DND-41 (cell line): ENCODE measurements around the gene AP1S3.

Experiments used
- ATAC-seq: fragments of 200-7000 bp; cut with Tn5 transposase; 3 replicates; pipeline ENCODE4 v1.9.1; 2021; ENCODE audit warnings: low read depth; ENCODE audit not compliant: insufficient read depth
- DNase-seq: peaks from one replicate; pipeline ENCODE4 v3.0.0-alpha.2; 2020
- H2AFZ ChIP-seq: 2 replicates; pipeline ENCODE4 v1.6.0; 2012; ENCODE audit warnings: low read depth, low read length
- H3K27ac ChIP-seq: 2 replicates; pipeline ENCODE4 v1.5.1; 2012; ENCODE audit warnings: low read length, inconsistent platforms
- H3K27me3 ChIP-seq: fragments of 200-600 bp; sonication (generic); 2 replicates; pipeline ENCODE4 v1.6.0; 2012; ENCODE audit warnings: low read length, mild to moderate bottlenecking, inconsistent platforms; ENCODE audit not compliant: insufficient read depth, poor library complexity
- H3K36me3 ChIP-seq: 2 replicates; pipeline ENCODE4 v1.5.1; 2012; ENCODE audit warnings: low read length, inconsistent platforms; ENCODE audit not compliant: insufficient read depth
- H3K4me1 ChIP-seq: 2 replicates; pipeline ENCODE4 v1.5.1; 2012; ENCODE audit warnings: mild to moderate bottlenecking, low read length; ENCODE audit not compliant: insufficient read depth
- H3K4me2 ChIP-seq: 2 replicates; pipeline ENCODE4 v1.6.0; 2012; ENCODE audit warnings: mild to moderate bottlenecking, moderate library complexity, low read length, inconsistent platforms; ENCODE audit not compliant: insufficient read depth
- H3K4me3 ChIP-seq, 2 experiments: fragments of 200-600 bp in 1 of 2; shearing (Covaris generic) in 1 of 2; 2 replicates each; pipeline ENCODE4 v1.5.1; 2012 to 2016; ENCODE audit warnings: inconsistent platforms in 2 of 2, low read length in 2 of 2, mild to moderate bottlenecking in 2 of 2, low read depth in 1 of 2, moderate library complexity in 1 of 2
- H3K79me2 ChIP-seq: 2 replicates; pipeline ENCODE4 v1.6.0; 2012; ENCODE audit warnings: low read length, inconsistent platforms; ENCODE audit not compliant: insufficient read depth
- H3K9ac ChIP-seq: 2 replicates; pipeline ENCODE4 v1.6.0; 2012; ENCODE audit warnings: low read depth, mild to moderate bottlenecking, inconsistent platforms, low read length, moderate library complexity
- H3K9me3 ChIP-seq: 2 replicates; pipeline ENCODE4 v1.5.1; 2012; ENCODE audit warnings: low read length, moderate library complexity, mild to moderate bottlenecking, inconsistent platforms; ENCODE audit not compliant: insufficient read depth, severe bottlenecking
- H4K20me1 ChIP-seq: 2 replicates; pipeline ENCODE4 v1.6.0; 2012; ENCODE audit warnings: low read length; ENCODE audit not compliant: insufficient read depth
- EZH2 ChIP-seq: IDR thresholded peaks from 3 replicates; pipeline ENCODE4 v1.6.1; 2012; ENCODE audit warnings: borderline replicate concordance, low read depth, mild to moderate bottlenecking, moderate library complexity, low read length, inconsistent platforms; ENCODE audit not compliant: severe bottlenecking
- TF ChIP-seq, protein P1 (sequence below): IDR thresholded peaks from 2 replicates; pipeline ENCODE4 v1.5.1; 2012; ENCODE audit warnings: borderline replicate concordance, low read length, moderate library complexity, mild to moderate bottlenecking; ENCODE audit not compliant: poor library complexity, severe bottlenecking; ENCODE audit errors: extremely low read depth

The AP1S3 gene

DNA sequence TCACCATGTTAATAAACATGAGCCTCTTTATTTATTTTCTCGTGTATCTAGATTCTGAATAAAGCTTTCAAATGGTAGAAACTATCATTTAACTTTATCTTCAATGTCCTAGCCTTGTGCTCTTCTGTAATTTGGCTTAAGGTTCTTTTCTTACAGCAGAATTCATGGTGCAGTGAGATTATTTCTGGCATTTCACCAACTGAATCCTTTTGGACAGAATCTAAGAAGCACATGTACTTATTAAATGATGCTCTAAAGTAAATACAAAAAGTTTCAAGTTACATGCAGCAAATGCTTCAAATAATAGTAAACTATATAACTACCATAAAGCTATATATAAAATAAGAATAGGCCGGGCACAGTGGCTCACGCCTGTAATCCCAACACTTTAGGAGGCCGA is 65.9 kb downstream of the AP1S3 start:
- H3K27ac ChIP-seq: no peak overlapping the region
- no peak overlapping the region for H2AFZ ChIP-seq
- H3K9me3 ChIP-seq: no peaks in the 10 kb centered on the region
- H3K79me2 ChIP-seq: no peaks in the 10 kb centered on the region
- no peaks in the 10 kb centered on the region for H3K36me3 ChIP-seq
- no peaks in the 10 kb centered on the region for H3K27me3 ChIP-seq
- H3K9ac ChIP-seq: no peak overlapping the region
- H3K4me2 ChIP-seq: no peak overlapping the region
- ATAC-seq (no peak), DNase-seq (no peak)
- H3K4me1 ChIP-seq: no peaks in the 10 kb centered on the region
- no peaks in the 10 kb centered on the region for H4K20me1 ChIP-seq
- TF ChIP-seq, protein P1, sequence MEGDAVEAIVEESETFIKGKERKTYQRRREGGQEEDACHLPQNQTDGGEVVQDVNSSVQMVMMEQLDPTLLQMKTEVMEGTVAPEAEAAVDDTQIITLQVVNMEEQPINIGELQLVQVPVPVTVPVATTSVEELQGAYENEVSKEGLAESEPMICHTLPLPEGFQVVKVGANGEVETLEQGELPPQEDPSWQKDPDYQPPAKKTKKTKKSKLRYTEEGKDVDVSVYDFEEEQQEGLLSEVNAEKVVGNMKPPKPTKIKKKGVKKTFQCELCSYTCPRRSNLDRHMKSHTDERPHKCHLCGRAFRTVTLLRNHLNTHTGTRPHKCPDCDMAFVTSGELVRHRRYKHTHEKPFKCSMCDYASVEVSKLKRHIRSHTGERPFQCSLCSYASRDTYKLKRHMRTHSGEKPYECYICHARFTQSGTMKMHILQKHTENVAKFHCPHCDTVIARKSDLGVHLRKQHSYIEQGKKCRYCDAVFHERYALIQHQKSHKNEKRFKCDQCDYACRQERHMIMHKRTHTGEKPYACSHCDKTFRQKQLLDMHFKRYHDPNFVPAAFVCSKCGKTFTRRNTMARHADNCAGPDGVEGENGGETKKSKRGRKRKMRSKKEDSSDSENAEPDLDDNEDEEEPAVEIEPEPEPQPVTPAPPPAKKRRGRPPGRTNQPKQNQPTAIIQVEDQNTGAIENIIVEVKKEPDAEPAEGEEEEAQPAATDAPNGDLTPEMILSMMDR: no peak
- TF ChIP-seq EZH2: no peak
- H3K4me3 ChIP-seq: no peak overlapping the region

DNA sequence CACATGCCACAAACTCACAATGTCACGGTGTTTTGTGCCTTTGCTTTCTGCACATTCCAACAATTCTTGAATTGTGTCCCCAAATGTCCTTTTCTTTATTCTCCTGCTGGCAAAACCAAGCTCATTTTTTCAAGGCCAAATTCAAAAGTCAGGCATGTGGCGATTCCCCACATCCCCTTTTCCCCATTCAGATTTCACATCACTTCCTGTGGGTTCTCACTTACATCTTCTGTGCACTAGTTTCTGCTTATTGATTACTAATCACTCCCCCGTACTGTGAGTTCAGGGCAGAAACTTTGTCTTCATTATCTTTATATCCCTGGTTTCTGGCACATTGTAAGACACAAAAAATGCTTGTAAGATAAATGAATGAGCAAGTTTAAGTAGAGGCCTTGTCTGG is 69.2 kb downstream of the AP1S3 start:
- no peak overlapping the region for H3K4me2 ChIP-seq

DNA sequence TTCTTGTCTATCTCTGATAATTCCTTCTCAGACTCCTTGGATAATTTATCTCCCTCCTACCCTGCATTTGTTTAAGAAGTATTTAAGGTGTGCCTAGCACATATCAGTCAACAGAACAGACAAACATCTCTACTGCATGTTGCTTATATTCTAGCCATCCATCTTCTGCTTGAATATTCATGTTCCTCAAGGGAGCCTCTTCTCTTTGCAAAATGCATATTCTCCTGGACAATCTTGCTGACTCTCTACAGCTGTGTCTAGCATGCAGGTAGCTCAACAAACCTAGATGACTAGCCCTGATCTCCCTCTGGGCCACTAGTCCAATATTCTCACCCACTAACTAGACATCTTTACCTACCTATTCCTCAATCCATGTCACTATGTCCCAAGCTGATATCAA is 70.0 kb downstream of the AP1S3 start:
- H3K27ac ChIP-seq: no peak overlapping the region
- H3K4me1 ChIP-seq: no peaks in the 10 kb centered on the region
- H3K4me3 ChIP-seq: no peak overlapping the region
- no peaks in the 10 kb centered on the region for H3K79me2 ChIP-seq
- no peaks in the 10 kb centered on the region for H3K9me3 ChIP-seq
- no peaks in the 10 kb centered on the region for H4K20me1 ChIP-seq
- DNase-seq: no peak
- no peak for ATAC-seq
- H3K4me2 ChIP-seq: no peak overlapping the region
- H3K27me3 ChIP-seq: no peaks in the 10 kb centered on the region
- no peak overlapping the region for H2AFZ ChIP-seq
- no peaks in the 10 kb centered on the region for H3K36me3 ChIP-seq
- TF ChIP-seq, protein P1: no peak
- TF ChIP-seq EZH2: no peak
- no peak overlapping the region for H3K9ac ChIP-seq

More for the DNA sequence above, 69.2 kb downstream of the AP1S3 start:
- Histone ChIP-seq H4K20me1 (no peaks in the 10 kb centered on the region), H3K79me2 (no peaks in the 10 kb centered on the region), H3K27ac (no peak overlapping the region), H3K4me3 (no peak overlapping the region), H3K9ac (no peak overlapping the region), H2AFZ (no peak overlapping the region), H3K9me3 (no peaks in the 10 kb centered on the region), H3K27me3 (no peaks in the 10 kb centered on the region), H3K4me1 (no peaks in the 10 kb centered on the region), H3K36me3 (no peaks in the 10 kb centered on the region)
- DNase-seq (no peak), ATAC-seq (no peak)
- no peak for TF ChIP-seq EZH2
- TF ChIP-seq, protein P1: no peak
